Measurements from ENCODE around the gene CDK14. TPM values are rescaled to one million over a fixed set of nuclear protein-coding genes. Genes with fewer than 3 reads are reported as not detected.

CDK14 gene
- total and polyA plus RNA-seq, 2 donors (not counting 1 experiment from before 2014, with no cell fraction given), result 23.6 to 41.1 TPM

- H3K27ac ChIP-seq (ENCODE audit: insufficient read depth, low read length), result no peak overlapping the region
- H3K27me3 ChIP-seq (ENCODE audit: control insufficient read depth, insufficient read depth, low read length), result no peaks in the 10 kb centered on the region
- H3K9me3 ChIP-seq (ENCODE audit: control insufficient read depth, insufficient read depth, low read depth, low read length), result no peaks in the 10 kb centered on the region
- H3K4me3 ChIP-seq (replicated peaks in 1 of 4; ENCODE audit: control extremely low read depth in 1 of 4, insufficient read depth in 1 of 4, low read depth in 3 of 4, low read length in 4 of 4), result no peak overlapping the region
- H3K4me2 ChIP-seq (ENCODE audit: extremely low read depth, insufficient read depth, low read length), result no peak overlapping the region
- H3K36me3 ChIP-seq (ENCODE audit: control insufficient read depth, insufficient read depth, low read length), result no peaks in the 10 kb centered on the region
- peak in 1 of 2 donors; percentile 43 for DNase-seq (ENCODE audit: low read depth in 2 of 2)
- no peaks in the 10 kb centered on the region for H4K20me1 ChIP-seq (ENCODE audit: control insufficient read depth, extremely low read depth, insufficient read depth, low read length)
- TF ChIP-seq CTCF (conservative IDR thresholded peaks at IDR 0.05 in 1 of 2, IDR thresholded peaks at IDR 0.05 in 1 of 2; ENCODE audit: low read depth in 1 of 2, low read length in 2 of 2), result no peak
- no peak for TF ChIP-seq EZH2 (IDR thresholded peaks at IDR 0.05; ENCODE audit: low read length, missing control alignments)
- H2AFZ ChIP-seq (ENCODE audit: low read length), result no peak overlapping the region
- H3K79me2 ChIP-seq (ENCODE audit: control insufficient read depth, insufficient read depth, low read length), result no peaks in the 10 kb centered on the region
- no peaks in the 10 kb centered on the region for H3K4me1 ChIP-seq (ENCODE audit: control insufficient read depth, extremely low read depth, insufficient read depth, low read length)
- no peak overlapping the region for H3K9ac ChIP-seq (ENCODE audit: insufficient read depth, low read length)
These were observed 320.2 kb downstream of the CDK14 start for GRCh38 chr7:90916319-90916718.

- DNase-seq (ENCODE audit: low read depth in 2 of 2), result no peak
- H3K79me2 ChIP-seq (ENCODE audit: control insufficient read depth, insufficient read depth, low read length), result no peaks in the 10 kb centered on the region
- no peak overlapping the region for H2AFZ ChIP-seq (ENCODE audit: low read length)
- no peaks in the 10 kb centered on the region for H3K9me3 ChIP-seq (ENCODE audit: control insufficient read depth, insufficient read depth, low read depth, low read length)
- no peak overlapping the region for H3K4me3 ChIP-seq (replicated peaks in 1 of 4; ENCODE audit: control extremely low read depth in 1 of 4, insufficient read depth in 1 of 4, low read depth in 3 of 4, low read length in 4 of 4)
- no peaks in the 10 kb centered on the region for H3K27me3 ChIP-seq (ENCODE audit: control insufficient read depth, insufficient read depth, low read length)
- no peak overlapping the region for H3K27ac ChIP-seq (ENCODE audit: insufficient read depth, low read length)
- TF ChIP-seq CTCF (conservative IDR thresholded peaks at IDR 0.05 in 1 of 2, IDR thresholded peaks at IDR 0.05 in 1 of 2; ENCODE audit: low read depth in 1 of 2, low read length in 2 of 2) (no peak), EZH2 (IDR thresholded peaks at IDR 0.05; ENCODE audit: low read length, missing control alignments) (no peak)
- no peaks in the 10 kb centered on the region for H3K36me3 ChIP-seq (ENCODE audit: control insufficient read depth, insufficient read depth, low read length)
- H3K4me1 ChIP-seq (ENCODE audit: control insufficient read depth, extremely low read depth, insufficient read depth, low read length), result no peaks in the 10 kb centered on the region
- H3K9ac ChIP-seq (ENCODE audit: insufficient read depth, low read length), result no peak overlapping the region
- no peak overlapping the region for H3K4me2 ChIP-seq (ENCODE audit: extremely low read depth, insufficient read depth, low read length)
- no peaks in the 10 kb centered on the region for H4K20me1 ChIP-seq (ENCODE audit: control insufficient read depth, extremely low read depth, insufficient read depth, low read length)
These were observed 321.4 kb downstream of the CDK14 start for GRCh38 chr7:90917539-90917938.

- no peaks in the 10 kb centered on the region for H3K4me1 ChIP-seq (ENCODE audit: control insufficient read depth, extremely low read depth, insufficient read depth, low read length)
- H3K27me3 ChIP-seq (ENCODE audit: control insufficient read depth, insufficient read depth, low read length), result no peaks in the 10 kb centered on the region
- no peak overlapping the region for H2AFZ ChIP-seq (ENCODE audit: low read length)
- TF ChIP-seq EZH2 (IDR thresholded peaks at IDR 0.05; ENCODE audit: low read length, missing control alignments) (no peak), CTCF (conservative IDR thresholded peaks at IDR 0.05 in 1 of 2, IDR thresholded peaks at IDR 0.05 in 1 of 2; ENCODE audit: low read depth in 1 of 2, low read length in 2 of 2) (no peak)
- no peak for DNase-seq (ENCODE audit: low read depth in 2 of 2)
- no peak overlapping the region for H3K27ac ChIP-seq (ENCODE audit: insufficient read depth, low read length)
- no peak overlapping the region for H3K4me2 ChIP-seq (ENCODE audit: extremely low read depth, insufficient read depth, low read length)
- no peaks in the 10 kb centered on the region for H3K9me3 ChIP-seq (ENCODE audit: control insufficient read depth, insufficient read depth, low read depth, low read length)
- no peaks in the 10 kb centered on the region for H3K36me3 ChIP-seq (ENCODE audit: control insufficient read depth, insufficient read depth, low read length)
- H4K20me1 ChIP-seq (ENCODE audit: control insufficient read depth, extremely low read depth, insufficient read depth, low read length), result no peaks in the 10 kb centered on the region
- no peak overlapping the region for H3K9ac ChIP-seq (ENCODE audit: insufficient read depth, low read length)
- H3K79me2 ChIP-seq (ENCODE audit: control insufficient read depth, insufficient read depth, low read length), result no peaks in the 10 kb centered on the region
- no peak overlapping the region for H3K4me3 ChIP-seq (replicated peaks in 1 of 4; ENCODE audit: control extremely low read depth in 1 of 4, insufficient read depth in 1 of 4, low read depth in 3 of 4, low read length in 4 of 4)
These were observed 322.2 kb downstream of the CDK14 start for GRCh38 chr7:90918303-90918702.

All from fibroblast of lung (primary cell).